K562 (cell line): ENCODE data around the gene VAC14. TPM values are rescaled to one million over a fixed set of nuclear protein-coding genes. Genes with fewer than 3 reads are reported as not detected.
A peak's percentile ranks its signal among the peaks of the same experiment; 100 is the strongest.

ENCODE experiments used
- ATF3 ChIP-seq, 2 experiments: fragments of 450-650 bp in 1 of 2; sonication (generic) in 1 of 2; formaldehyde crosslinking in 1 of 2; IDR thresholded peaks in 1 of 2; conservative IDR thresholded peaks in 1 of 2; 2 replicates each; pipeline versions ENCODE4 v1.6.1 to v1.8.1; 2016 to 2023; ENCODE audit warnings: mild to moderate bottlenecking in 2 of 2, moderate library complexity in 2 of 2, inconsistent platforms in 1 of 2, missing genetic modification reagents in 1 of 2
- CGGBP1 ChIP-seq: fragments of 250-450 bp; sonication (Bioruptor Pico); IDR thresholded peaks from 2 replicates; pipeline ENCODE4 v1.9.0; 2021; ENCODE audit warnings: mild to moderate bottlenecking
- MAFG ChIP-seq: fragments of 450-650 bp; conservative IDR thresholded peaks from 2 replicates; pipeline ENCODE4 v1.6.1; 2016; ENCODE audit warnings: missing genetic modification characterization, missing compliant biosample characterization
- MCM5 ChIP-seq: fragments of 450-650 bp; IDR thresholded peaks from 2 replicates; pipeline ENCODE4 v1.6.1; 2016; ENCODE audit warnings: low read depth
- MTF1 ChIP-seq: fragments of 250-450 bp; sonication (Bioruptor Pico); IDR thresholded peaks from 2 replicates; pipeline ENCODE4 v1.9.0; 2021; ENCODE audit warnings: moderate library complexity, mild to moderate bottlenecking, inconsistent platforms, borderline replicate concordance
- USF2 ChIP-seq: sonication (generic); formaldehyde crosslinking; IDR thresholded peaks from 2 replicates; pipeline ENCODE4 v1.5.0; 2020; ENCODE audit warnings: missing genetic modification reagents
- ZBTB33 ChIP-seq: sonication (generic); formaldehyde crosslinking; IDR thresholded peaks from 2 replicates; pipeline ENCODE4 v1.8.1; 2023; ENCODE audit warnings: mild to moderate bottlenecking, missing genetic modification reagents
- ZNF239 ChIP-seq: fragments of 250-450 bp; sonication (Bioruptor Pico); IDR thresholded peaks from 2 replicates; pipeline ENCODE4 v1.4.0; 2020; ENCODE audit warnings: mild to moderate bottlenecking
- ZNF766 ChIP-seq: fragments of 200-800 bp; sonication (Bioruptor generic); conservative IDR thresholded peaks from 2 replicates; pipeline ENCODE4 v1.6.1; 2016; ENCODE audit warnings: missing genetic modification characterization, missing compliant biosample characterization
- polyA plus RNA-seq, 8 experiments: library from polyadenylated mRNA; depleted of rRNA in 4 of 8; stranded (reverse) in 5 of 8; unstranded in 3 of 8; fragments of >200 nt; fragmentation: Nextera tagmentation in 2 of 8; fragmentation: Illumina TruSeq in 1 of 8; extraction: Ambion mirVana in 2 of 8; extraction: Trizol in 1 of 8; gene quantifications; 2 replicates each; pipeline versions ENCODE4 v1.2.1 to v1.2.3, GENCODE V29; 2011 to 2014; ENCODE audit warnings: inconsistent platforms in 1 of 8, missing spikeins in 1 of 8
- total RNA-seq, 7 experiments: library from RNA; depleted of rRNA in 6 of 7; stranded (reverse); fragments of >200 nt in 6 of 7; fragmentation: Illumina TruSeq in 2 of 7; extraction: Trizol in 2 of 7; gene quantifications; 2 replicates each; pipeline versions ENCODE4 v1.2.1 to v1.2.3, GENCODE V29; 2011 to 2021; ENCODE audit warnings: low replicate concordance in 1 of 7

VAC14 gene
- total and polyA plus RNA-seq, 9 of the 15 experiments (the other 6 are each of a cell fraction or from before 2014, with no cell fraction given) = 1.3 to 41.6 (median 26.6) TPM

- TF ChIP-seq ZBTB33 (CRISPR knock-in tag) (no peak), ZNF239 (CRISPR knock-in tag) (no peak), CGGBP1 (CRISPR knock-in tag) (no peak), MTF1 (CRISPR knock-in tag) (no peak), USF2 (CRISPR knock-in tag) (no peak), ZNF766 (CRISPR knock-in tag) (no peak), MCM5 (no peak), MAFG (tag) (0 out of 2 replicates have a peak, but pooled peaks have one; percentile 1), ATF3 (IDR thresholded peaks at IDR 0.05) (0 out of 2 replicates have a peak, but pooled peaks have one; percentile 21), ATF3 (CRISPR knock-in tag; conservative IDR thresholded peaks at IDR 0.05) (no peak)
These were observed 4.8 kb upstream of the VAC14 start (continued) for GRCh38 chr16:70805787-70806186.
